Stimulated activated CD4-positive, alpha-beta T cell treated with anti-CD3 and anti-CD28 coated beads, Interleukin-1b, Interleukin-23, amount 100 ng/mL, for 48 hours (primary cell): ENCODE measurements around the gene OVOL1.

Source experiments
- DNase-seq: peaks from one replicate; pipeline ENCODE4 v3.0.0-alpha.2; 2020

OVOL1 gene

DNA sequence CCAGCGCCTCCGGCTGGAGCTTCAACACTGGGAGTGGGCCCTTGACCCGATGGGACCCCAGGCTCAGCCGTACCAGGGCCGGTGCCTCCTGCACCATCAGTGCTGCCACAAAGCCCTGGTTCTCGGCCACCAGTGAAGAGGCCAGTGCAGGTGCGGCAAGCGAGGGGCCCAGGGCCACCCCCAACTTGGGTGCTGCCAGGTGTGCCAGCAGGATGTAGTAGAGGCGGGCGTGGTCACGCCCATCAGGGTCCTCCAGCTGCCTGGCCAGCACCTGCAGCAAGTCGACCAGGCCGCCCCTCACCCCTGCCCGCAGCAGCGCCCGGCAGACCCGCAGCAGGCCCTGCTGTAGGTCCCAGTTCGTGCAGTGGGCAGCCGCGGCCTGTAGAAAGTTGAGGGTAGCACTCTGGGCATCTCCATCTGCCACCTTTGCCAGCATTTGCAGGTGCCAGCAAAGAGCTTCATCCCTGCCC lies 8.4 kb upstream of the OVOL1 start:
- no peak for DNase-seq

DNA sequence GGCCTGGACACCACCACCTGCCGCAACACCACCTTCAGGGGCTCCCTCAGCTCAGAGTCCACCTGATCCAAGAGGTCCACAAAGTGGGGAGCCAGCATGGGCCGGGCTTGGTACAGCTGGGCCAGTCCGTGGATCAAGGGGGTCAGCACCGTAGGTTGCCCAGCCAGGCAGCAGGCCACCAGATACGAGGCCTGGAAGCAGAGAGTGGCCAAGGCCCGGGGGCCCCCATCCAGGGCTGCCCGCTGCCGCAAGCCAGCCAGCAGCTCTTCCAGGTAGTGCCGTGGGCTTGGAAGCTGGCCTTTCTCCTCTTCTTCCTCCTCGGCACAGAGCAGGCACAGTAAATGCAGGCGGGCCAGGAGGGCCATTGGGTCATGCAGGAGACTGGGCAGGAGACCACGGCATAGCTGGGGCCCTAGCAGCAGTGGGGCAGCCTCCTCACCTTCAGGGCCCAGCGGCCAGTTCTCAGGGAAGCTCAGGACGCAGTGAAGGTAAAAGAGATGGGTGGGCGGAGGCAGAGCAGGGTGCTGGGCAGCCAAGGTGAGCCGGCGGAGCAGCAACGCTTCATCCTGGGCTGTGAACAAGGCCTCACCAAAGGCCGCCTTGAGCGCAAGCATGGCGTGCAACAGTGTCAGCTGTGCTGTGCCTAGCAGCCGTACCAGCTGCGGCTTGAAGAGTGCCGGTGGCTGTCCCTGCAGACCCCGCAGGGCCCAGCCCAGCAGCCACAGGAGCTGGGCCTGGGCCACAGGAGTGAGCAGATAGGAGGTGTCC lies 7.8 kb upstream of the OVOL1 start:
- no peak for DNase-seq

DNA sequence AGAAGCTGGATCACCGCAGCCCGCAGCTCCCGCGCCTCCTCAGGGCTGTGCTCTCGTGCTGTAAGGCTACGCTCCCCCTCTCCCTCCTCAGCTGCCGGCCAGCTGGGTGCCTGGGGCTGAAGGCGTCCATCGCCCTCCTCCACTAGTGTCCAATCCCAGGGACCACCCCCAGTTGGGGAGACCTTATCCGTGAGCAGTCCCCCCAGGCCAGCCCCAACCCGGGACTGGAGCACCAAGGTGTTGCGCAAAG lies 7.3 kb upstream of the OVOL1 start:
- DNase-seq: no peak

DNA sequence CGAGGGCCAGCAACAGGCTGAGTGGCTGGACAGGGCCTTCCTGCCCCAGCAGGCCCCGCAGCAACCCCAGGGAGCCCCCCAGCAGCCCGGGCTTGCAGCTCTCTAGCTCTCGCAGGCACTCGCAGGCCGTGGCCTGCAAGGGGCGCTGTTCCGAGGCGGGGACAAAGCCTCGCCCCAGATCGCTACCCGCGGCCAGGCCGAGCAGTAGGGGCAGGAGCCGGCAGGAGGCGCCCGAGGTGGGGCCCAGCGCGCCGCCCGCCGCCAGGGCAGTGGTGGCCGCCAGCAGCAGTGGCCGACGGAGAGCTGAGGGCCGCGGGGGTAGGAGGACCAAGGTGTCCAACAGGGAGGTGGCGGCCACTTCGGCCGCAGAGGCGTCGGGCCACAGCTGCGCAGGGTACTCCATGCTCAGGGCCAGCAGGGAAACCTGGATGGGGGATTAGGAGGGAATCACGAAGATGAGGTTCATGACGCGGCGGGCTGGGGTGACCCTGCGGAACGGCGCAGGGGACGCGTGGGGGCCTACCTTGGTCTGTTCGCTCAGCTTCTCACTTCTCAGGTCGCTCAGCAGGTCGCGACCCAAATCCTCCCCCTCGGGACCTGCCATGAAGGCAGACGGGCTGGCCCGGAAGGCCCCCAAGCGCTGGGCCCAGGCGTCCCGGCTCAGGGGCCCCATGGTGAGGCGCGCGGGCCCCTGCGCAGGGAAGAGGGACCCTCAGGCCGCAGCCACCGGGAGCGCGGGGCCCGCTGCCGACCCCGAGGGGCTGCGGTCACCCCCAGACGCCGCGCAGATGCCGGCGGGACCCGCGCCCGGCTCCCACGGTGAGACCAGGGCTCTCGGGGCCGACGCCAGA lies 6.7 kb upstream of the OVOL1 start:
- DNase-seq: peak; percentile 87

DNA sequence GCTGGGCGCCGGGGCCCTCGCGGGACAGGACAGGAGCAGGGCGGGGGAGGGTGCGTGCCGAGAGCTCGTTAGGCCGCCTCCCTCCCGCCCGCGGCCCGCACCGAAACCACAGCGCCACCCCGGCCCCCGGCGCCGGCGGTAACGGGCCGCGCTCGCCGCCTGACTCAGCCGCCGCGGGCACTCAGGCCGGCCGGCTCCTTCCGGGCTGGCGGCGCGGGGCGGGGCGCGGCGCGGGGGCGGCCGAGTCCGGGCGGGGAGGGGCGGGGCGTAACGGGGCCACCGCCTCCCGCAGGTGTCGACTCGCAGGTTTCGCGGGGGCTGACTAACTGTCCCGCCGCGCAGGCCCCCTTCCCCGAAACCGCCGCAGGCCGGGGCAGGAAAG lies 6.1 kb upstream of the OVOL1 start, which contains the start of gene AP5B1:
AP5B1 (minus strand) TSS at position 207 of the 382 bp plus-strand sequence. CDS start 385 bp downstream, outside the sequence.
- peak; percentile 67 for DNase-seq

DNA sequence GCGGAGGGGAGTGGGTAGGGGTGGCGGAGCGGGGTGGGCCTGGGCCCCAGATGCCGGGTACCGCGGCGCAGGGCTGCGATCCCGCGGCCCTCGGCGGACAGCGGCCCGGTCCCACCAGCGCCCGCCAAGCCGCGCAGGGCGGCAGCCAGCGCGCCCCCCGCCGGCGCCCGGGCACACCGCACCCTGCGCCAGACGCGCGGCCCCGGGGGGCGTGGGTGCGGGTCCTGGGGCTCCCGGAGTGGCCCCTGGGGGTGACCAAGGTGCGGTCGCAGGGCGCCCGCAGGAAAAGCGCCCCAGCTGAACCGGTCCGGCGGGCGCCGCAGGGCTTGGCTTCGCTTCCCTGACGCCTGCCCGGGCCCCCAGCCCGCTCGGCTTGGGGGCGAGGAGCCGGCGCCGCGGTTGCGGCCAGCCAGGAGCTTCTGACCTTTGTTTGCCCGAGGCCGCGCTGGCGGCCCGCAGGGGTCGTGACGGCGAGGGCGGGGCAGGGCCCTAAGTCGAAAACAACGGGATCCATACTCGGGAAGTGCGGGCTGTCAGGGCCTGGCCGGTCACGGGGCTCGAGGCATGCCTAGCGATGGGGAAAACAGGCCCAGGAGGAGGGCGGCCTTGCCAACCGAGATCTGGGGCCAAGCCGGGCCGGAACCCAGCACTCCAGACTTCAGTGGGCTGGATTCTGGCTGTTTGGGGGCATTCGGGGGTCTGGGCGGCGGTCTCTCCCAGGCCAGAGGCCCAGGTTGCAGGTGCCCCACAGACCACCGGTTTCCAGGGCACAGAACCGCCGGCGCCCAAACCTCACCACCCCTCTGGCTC lies 5.5 kb upstream of the OVOL1 start:
- DNase-seq: no peak

DNA sequence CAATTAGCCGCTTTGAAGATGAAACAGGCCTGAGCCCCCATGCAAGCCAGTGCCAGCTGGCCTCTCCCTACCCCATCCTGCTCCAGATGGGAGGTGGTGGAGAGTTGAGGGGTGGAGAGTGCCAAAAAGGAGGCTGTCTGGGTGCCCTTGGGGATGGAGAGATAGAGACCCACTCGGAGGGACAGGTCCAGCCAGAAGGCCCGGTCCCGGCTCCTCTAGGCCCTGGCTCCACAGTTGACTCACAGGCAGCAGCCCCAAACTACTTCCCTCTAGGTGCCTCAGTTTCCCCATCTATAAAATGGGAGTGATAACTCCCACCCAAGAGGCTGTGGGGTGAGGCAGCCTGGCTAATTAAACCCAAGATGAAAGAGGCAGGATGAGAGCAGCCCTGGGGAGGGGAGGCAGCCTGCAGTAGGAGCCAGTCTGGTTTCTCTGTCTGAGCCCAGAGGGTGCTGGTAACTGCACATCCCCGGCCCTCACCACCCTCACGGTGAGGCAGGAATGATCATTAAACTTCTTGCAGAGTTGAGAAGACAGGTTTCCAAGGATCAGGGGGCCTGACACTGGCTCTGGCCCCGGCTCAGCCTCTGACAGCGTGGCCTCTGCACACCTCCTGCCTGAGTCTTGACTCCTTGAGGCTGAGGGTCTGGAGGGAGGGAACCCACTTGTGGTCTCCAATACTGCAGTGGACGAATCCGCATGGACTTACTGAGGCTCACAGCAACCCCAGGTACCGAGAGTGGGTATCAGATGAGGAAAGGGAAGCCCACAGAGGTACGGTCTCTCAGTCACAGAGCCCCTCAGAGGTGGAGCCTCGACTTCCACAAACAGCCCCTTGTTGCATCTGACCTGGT lies 4.7 kb upstream of the OVOL1 start:
- DNase-seq: no peak

DNA sequence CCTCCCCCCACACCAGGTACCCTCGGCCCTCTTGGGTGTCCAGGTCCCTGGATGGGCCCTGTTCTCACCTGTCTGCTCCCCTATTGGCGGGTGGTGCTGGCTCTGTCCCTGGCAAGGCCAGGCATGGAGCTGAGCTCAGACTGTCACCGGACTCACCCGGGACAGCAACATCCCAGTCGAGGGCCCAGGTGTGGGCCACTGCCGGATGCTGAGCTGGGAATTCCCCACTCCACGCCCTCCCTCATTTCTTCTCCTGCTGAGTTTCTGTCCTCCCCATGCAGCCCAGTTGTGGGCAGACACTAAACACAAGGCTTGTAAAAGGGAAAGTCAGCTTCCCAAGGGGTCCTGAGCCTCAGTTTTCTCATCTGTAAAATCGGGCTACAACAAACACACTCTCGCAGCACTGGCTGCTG lies 4.0 kb upstream of the OVOL1 start:
- DNase-seq: no peak

DNA sequence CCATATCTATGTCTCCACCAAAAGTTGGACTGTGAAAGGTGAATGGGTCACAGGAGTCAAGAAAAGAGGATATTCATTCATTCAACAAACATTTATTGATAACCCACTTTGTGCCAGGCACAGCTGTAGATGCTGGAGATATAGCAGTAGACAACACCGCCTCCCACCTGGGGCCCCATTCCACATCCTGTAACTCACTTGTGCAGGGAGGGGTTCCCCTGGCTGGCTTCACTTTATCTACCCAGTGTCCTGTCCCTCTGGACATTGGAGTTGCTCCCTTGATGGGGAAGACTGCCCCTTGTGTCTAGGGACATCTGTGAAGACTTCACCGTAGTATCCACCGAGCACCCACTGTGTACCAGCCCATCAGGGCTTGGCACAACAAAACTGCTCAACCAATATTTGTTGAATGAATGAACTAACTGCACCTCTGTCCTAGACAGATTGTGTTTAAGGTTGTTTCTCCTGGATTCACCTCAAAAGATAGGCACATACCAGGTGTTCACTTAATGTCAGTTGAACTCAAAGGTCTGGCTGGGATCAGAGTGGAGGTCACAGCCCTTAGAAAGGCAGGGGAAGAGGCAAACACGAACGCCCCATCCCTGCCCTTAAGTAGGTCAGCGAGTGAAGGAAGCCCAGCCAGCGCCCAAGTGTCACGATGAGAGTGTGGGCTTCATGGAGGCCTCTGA lies 1.4 kb upstream of the OVOL1 start:
- DNase-seq: no peak

DNA sequence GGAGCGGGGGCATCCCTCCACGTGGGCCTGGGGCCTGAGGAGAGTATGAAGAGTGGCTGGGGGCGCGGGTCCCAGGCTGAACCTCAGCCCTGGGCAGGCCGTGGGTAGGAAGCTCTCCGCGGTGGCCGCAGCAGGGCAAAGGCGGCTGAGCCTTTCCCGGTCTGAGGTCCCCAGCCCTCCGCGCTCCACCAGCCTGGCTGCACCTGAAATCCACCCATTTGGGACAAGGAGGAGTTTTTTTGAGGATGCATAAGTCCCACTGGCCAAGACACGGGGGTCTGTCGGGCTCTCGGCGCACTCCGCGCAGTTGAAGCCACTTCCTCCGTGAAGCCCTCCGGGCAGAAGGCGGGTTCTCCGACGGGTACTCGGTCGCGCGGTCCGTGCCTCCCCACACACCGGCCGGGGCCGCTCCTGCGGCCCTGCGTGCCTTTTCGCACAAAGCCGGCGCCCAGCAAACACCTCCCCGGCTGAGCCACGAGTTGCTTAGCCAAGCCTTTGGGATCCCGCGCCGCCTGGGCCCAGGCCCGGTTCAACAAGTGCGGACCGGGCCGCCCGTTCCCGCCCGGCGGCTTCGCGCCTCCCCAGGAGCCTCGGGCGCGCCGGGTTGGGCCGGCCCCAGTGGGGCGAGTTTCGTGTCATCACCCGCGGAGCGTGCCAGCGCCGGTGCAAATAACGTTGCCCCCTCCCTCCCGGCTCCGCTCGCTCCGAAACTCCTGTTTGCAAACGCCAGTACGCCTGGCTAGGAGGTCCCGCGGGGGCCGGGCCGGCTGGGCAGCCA lies 666 bp upstream of the OVOL1 start:
- no peak for DNase-seq

DNA sequence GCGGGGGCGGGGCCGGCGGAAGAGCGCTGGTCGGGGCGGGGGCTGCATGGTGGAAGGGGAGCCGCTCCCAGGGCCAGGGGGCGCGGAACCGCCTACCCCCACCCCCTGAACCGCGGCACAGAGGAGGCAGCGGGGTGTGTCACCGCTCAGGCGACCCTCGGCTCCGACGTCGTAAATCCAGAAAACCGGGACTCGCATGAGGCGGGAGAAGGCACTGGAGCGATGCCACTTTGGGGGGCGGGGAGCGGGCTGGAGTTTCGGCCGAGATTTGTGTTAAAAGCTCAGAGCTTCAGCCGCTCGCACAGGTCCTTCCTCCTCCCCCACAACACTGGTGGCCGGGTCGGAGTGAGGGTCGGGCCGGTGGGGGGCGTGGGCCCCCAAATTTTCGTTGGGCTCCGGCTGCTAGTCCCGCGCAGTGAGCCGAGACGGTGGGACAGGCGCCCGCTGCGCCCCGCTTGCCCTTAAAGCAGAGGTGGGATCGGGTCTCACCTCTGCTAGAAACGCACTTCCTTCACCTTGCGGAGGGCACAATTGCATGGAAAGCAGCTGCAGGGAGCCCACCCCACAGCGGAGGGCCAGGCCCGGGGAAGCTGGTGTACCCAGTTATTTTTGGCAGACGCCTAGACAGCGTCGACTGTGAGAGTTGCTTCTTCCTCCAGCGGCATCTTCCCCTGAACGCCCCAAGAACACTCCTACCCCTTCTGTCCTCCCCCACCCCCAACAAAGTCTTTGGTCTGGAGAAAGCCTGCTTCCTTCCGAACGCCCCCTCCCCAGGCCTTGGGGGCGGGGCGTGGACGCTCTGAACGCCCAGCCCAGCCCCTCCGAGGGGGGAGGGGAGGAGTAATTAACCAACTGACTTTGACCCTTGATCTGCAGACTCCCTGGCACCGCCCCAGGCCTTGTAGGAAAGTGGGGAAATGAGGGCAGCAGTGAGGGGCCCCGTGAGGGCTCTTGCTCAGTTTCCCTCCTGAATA lies 1.1 kb downstream of the OVOL1 start:
- DNase-seq: no peak

DNA sequence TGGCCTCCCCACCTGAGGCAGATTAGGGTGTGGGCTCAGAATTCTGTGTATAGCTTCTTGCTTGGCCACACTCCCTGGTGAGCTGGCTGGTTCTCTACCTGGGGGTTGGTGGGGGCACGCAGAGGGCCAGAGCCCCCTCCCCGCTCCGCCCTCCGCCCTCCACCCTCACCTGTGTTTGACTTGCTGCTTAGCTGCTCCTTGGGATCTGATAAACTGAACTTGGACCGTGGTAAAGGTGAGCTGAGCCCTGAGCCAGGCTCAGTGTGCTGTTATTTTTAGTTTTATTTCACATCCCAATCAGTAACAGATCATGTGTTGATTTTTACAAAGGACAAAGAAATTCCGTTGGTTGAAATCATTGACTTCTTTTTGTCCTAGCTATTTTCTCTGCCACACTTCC lies 2.0 kb downstream of the OVOL1 start:
- no peak for DNase-seq

DNA sequence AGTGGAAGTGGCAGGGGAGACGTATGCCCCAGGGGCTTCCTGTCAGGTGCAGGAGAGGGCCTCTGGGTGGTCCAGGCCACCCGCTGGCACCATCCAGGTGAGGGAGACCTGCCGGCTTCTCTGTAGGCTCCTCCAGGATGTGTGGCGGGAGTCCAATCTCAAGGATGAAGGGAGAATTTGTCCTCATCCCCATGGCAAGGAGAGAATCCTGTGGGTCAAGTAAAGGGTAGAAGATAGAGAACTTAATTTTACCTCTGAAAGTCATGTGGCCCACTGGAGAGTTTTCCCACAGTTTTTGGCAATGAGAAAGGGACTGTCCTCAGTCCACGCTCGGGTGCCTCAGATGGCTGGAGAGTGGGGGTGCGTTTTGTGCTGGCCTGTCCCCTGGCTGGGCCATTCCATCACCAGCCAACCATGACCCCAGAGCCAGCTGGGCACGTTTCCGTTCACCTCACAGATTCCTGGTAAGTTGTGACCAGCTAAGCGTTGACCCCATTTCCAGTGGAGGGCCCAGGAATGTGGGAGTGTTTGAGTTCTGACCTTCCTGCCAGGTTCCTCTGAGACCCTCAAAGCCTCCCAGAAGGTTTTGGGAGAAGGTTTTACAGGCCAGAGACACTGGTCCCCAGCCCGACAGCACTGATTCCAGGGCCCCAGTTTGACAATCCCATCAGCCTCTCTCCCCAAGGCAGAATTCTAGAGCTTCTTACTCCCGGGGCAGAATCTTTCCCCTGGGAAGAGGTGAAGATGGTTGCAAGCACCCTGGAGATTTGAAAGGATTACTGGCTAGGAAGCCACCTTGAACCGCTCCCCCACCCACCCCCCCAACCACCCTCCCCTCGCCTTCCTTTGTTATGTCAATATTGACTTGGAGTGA lies 2.6 kb downstream of the OVOL1 start:
- DNase-seq: no peak

DNA sequence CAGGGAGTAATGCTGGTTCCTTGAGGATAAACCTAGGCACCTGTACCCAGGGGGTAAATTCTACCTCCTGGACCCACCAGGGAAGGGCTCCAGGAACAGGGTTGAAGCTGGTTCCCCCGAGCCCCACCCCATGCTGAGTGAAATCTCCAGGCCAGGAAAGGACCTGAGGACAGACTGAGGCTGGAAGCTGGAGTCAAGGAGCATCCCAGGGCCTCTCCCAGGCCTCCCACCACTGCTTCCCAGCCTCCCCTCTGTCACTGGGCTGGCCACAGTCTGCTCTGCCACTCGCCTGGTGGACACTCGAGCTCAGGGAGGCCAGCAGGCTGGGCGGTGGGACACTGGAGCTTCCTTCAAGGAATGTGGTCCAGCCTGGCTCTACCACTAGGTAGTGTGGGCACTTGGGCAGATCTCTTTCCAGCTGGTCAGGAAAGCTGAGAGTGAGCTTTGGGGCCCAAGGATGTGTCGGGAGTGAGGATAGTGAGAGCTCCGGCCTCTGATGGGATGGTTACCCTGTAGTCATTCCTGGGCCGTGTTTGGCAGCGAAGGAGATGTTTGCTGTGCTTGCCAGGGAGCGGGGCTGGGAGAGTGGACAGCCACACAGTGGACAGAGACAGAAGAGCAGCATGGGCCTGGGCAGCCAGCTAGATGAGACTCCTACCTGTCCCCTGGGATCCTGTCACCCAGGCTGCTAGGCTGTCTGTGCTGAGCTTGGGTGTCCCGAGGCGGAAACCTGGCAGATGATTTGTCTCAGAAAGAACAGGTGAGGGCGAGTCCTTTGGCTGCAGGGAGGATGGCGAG lies 3.4 kb downstream of the OVOL1 start:
- DNase-seq: no peak

DNA sequence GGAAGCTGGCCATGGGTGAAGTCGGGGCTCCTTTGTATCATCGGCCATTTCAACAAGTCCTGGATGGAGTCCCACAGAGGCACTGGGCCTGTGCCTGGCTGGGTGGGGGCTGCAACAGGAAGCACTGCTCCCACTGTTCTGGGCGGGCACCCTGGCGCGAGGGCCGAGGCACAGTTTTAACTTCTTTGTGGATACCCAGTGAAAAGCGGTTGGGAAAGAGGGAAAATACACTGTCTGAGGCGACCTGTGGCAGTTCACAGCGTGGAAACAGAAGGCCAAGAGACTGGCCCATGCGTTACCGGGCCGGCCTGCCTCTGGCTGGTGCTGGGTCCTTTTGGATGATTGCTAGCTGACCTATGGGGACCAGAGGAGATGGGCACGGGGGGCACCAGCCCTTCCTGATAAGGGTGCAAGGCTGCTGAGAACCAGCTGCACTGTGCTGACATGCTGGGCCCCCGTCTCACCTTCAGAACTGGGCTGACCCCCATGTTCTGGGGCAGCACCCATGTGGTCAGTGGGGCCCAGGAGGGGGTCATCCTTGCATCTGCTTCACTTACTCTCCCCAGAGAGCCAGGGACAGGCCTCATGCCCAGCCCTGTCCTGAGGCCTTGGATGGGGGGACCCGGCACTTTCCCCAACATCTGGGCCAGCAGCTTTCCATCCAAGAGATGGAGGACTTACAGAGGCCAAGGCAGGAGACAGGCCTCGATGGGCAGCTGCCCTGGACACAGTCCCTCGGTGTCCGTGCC lies 4.2 kb downstream of the OVOL1 start:
- DNase-seq: no peak

DNA sequence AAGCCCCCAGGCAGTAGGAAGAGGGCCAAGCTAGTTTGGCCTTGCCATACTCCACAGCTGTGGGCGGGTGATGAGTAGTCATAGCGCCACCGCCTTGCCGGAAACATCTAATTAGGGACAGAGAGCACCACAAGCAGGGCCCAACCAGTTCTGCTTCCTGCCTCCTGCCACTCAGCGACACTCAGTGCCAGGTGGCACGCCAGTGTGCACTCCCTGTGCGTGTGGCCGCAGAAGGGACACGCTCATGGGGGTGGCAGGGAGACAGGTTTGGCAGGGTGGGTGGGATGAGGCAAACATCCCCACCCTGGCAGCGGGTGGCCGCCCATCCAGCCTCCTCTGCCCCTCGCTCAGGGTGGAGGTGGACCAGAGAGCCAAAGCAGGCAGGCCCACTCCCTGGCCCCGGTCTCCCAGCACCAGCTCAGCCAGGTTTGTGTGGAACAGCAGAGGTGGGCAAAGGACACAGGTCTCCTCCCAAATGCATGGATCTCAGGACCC lies 4.9 kb downstream of the OVOL1 start:
- DNase-seq: peak; percentile 71

DNA sequence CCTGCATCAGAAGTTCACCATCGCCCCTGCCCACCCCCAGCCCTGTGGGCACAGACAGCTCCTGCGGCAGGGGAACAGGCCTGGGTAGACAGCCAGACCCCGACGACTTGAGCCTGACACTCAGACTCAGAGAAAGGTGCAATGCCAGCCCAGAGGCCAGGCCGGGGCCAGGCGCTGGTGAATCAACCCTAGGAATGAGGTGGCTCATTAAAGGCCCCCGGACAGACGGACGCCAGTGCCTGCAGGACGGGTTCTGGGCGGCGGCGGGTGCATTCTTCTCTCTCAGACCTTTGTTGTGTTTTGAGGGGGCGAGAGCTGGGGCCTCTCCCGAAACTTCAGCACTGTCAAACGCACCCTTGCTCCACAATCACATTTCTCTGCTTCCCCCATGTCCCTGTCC lies 5.6 kb downstream of the OVOL1 start:
- DNase-seq: no peak
